ENCODE results near the gene DONSON.
"Not testable (repeated sequence)": the region's sequence is repeated elsewhere in the genome, so short reads cannot be mapped to it uniquely, and the experiment has no call there.

Gene DONSON

DNA sequence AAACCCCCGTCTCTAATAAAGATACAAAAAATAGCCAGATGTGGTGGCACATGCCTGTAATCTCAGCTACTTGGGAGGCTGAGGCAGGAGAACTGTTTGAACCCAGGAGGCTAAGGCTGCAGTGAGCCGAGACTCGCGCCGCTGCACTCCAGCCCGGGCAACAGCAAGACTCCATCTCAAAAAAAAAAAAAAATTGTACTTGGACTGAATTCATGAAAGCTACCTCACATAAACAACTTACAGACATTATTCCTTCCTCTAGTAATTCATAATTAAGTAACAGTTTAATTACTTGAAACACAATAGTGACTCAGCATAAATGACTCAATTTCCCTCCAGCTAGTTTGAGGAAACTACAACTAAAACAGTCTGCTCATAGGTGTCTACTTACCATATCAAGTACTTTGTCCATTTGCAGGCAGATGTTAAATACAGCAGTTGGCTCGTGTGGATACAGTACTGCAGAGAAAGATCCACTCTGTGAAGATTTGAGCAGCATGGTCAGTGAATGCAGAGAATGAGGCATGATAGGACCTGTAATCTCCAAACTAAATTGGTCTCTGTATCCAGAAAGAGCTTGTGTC is 9.4 kb downstream of the DONSON start:
- WGBS (ENCODE audit: insufficient coverage) = 64% methylated on average over 2 of the region's 7 CpGs
- Histone ChIP-seq H3K27me3 (replicated peaks in 2 of 5; ENCODE audit: control insufficient read depth in 4 of 5, insufficient read depth in 5 of 5, low read length in 4 of 5) (no peaks in the 10 kb centered on the region), H3K4me3 (ENCODE audit: control insufficient read depth in 1 of 7, extremely low read depth in 1 of 7, insufficient read depth in 4 of 7, low read depth in 2 of 7, low read length in 6 of 7) (no peak overlapping the region), H3K36me3 (ENCODE audit: control insufficient read depth in 4 of 4, insufficient read depth in 4 of 4, low read length in 3 of 4) (peaks cover 10 to 47% (median 24%) of the 10 kb centered on the region in 4 experiments), H3K9me3 (ENCODE audit: control extremely low read depth in 1 of 5, control insufficient read depth in 4 of 5, insufficient read depth in 2 of 5, low read depth in 1 of 5, low read length in 4 of 5) (no peaks in the 10 kb centered on the region), H3K27ac (ENCODE audit: insufficient read depth in 1 of 2, low read depth in 1 of 2, low read length in 2 of 2, poor library complexity in 1 of 2, severe bottlenecking in 2 of 2) (peak overlapping the region in 1 of 2 experiments; percentile 68), H3K4me1 (ENCODE audit: control extremely low read depth in 1 of 4, control insufficient read depth in 4 of 4, insufficient read depth in 4 of 4, low read length in 3 of 4) (peaks cover 0 to 5% (median 3%) of the 10 kb centered on the region in 4 experiments)
- DNase-seq = peak; percentile 18 to 57 (median 48)
- POLR2A ChIA-PET = no interaction called here
- CTCF ChIA-PET = interaction anchor here (0.7 to 1.0 kb wide), 2 partner anchors 10 to 16 kb away, joined by 3 read pairs; no protein-coding TSS in a partner anchor

DNA sequence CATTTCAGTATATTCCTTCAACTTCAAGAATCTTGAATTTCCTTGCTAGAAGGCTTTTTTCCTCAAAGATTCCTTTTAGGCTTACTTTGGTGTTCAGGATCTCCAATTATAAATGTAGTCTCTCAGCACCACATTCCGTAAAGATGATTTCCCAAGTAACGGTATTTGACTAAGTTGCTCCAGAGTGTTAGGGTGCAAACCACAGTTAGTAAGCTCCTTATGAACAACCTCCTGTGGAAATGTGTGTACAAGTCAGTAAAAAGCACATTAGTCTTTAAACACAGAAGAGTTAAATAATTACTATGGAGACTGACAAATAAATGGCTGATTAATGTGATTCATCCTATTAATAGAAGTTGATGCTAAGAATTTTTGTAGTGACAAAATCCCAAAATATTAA is 10.3 kb downstream of the DONSON start:
- no CpG with 5 or more reads among the region's 2 CpGs for WGBS (ENCODE audit: insufficient coverage)
- POLR2A ChIA-PET = interaction anchor here (0.6 kb wide), 2 partner anchors 12 to 16 kb away, joined by 3 to 5 read pairs; no protein-coding TSS in a partner anchor
- CTCF ChIA-PET = interaction anchor here (1.0 to 1.6 kb wide), 2 partner anchors 28 to 122 kb away, joined by 3 to 5 read pairs; no protein-coding TSS in a partner anchor
- DNase-seq = no peak
- Histone ChIP-seq H3K4me3 (ENCODE audit: control insufficient read depth in 1 of 7, extremely low read depth in 1 of 7, insufficient read depth in 4 of 7, low read depth in 2 of 7, low read length in 6 of 7) (no peak overlapping the region), H3K27ac (ENCODE audit: insufficient read depth in 1 of 2, low read depth in 1 of 2, low read length in 2 of 2, poor library complexity in 1 of 2, severe bottlenecking in 2 of 2) (peak overlapping the region in 1 of 2 experiments; percentile 25), H3K27me3 (replicated peaks in 2 of 5; ENCODE audit: control insufficient read depth in 4 of 5, insufficient read depth in 5 of 5, low read length in 4 of 5) (no peaks in the 10 kb centered on the region), H3K4me1 (ENCODE audit: control extremely low read depth in 1 of 4, control insufficient read depth in 4 of 4, insufficient read depth in 4 of 4, low read length in 3 of 4) (peaks cover 0 to 5% (median 3%) of the 10 kb centered on the region in 4 experiments), H3K9me3 (ENCODE audit: control extremely low read depth in 1 of 5, control insufficient read depth in 4 of 5, insufficient read depth in 2 of 5, low read depth in 1 of 5, low read length in 4 of 5) (no peaks in the 10 kb centered on the region), H3K36me3 (ENCODE audit: control insufficient read depth in 4 of 4, insufficient read depth in 4 of 4, low read length in 3 of 4) (peaks cover 12 to 55% (median 30%) of the 10 kb centered on the region in 4 experiments)

GRCh38 chr21:33576741-33577141 is 11.7 kb downstream of the DONSON start:
- not testable (repeated sequence) for H3K27me3 ChIP-seq (replicated peaks in 2 of 5; ENCODE audit: control insufficient read depth in 4 of 5, insufficient read depth in 5 of 5, low read length in 4 of 5); H3K4me3 ChIP-seq (ENCODE audit: control insufficient read depth in 1 of 7, extremely low read depth in 1 of 7, insufficient read depth in 4 of 7, low read depth in 2 of 7, low read length in 6 of 7); H3K4me1 ChIP-seq (ENCODE audit: control extremely low read depth in 1 of 4, control insufficient read depth in 4 of 4, insufficient read depth in 4 of 4, low read length in 3 of 4); DNase-seq; H3K9me3 ChIP-seq (ENCODE audit: control extremely low read depth in 1 of 5, control insufficient read depth in 4 of 5, insufficient read depth in 2 of 5, low read depth in 1 of 5, low read length in 4 of 5); H3K27ac ChIP-seq (ENCODE audit: insufficient read depth in 1 of 2, low read depth in 1 of 2, low read length in 2 of 2, poor library complexity in 1 of 2, severe bottlenecking in 2 of 2)
- CTCF ChIA-PET = interaction anchor here (1.6 kb wide), 1 partner anchor 29 kb away, joined by 5 read pairs; no protein-coding TSS in a partner anchor
- WGBS (ENCODE audit: insufficient coverage) = no CpG with 5 or more reads among the region's 2 CpGs
- POLR2A ChIA-PET = interaction anchor here (0.7 kb wide), 1 partner anchor 97 kb away, joined by 4 read pairs; the partner anchor contains the start of gene TMEM50B
- H3K36me3 ChIP-seq (ENCODE audit: control insufficient read depth in 4 of 4, insufficient read depth in 4 of 4, low read length in 3 of 4) = peaks cover 17 to 60% (median 40%) of the 10 kb centered on the region in 4 experiments

GRCh38 chr21:33572350-33572749 is 16.1 kb downstream of the DONSON start:
- H3K27ac ChIP-seq (ENCODE audit: insufficient read depth in 1 of 2, low read depth in 1 of 2, low read length in 2 of 2, poor library complexity in 1 of 2, severe bottlenecking in 2 of 2) = peak overlapping the region in 1 of 2 experiments; percentile 54
- H3K9me3 ChIP-seq (ENCODE audit: control extremely low read depth in 1 of 5, control insufficient read depth in 4 of 5, insufficient read depth in 2 of 5, low read depth in 1 of 5, low read length in 4 of 5) = no peaks in the 10 kb centered on the region
- H3K4me3 ChIP-seq (ENCODE audit: control insufficient read depth in 1 of 7, extremely low read depth in 1 of 7, insufficient read depth in 4 of 7, low read depth in 2 of 7, low read length in 6 of 7) = no peak overlapping the region
- H3K27me3 ChIP-seq (replicated peaks in 2 of 5; ENCODE audit: control insufficient read depth in 4 of 5, insufficient read depth in 5 of 5, low read length in 4 of 5) = no peaks in the 10 kb centered on the region
- DNase-seq = no peak
- ChIA-PET POLR2A (interaction anchor here (1.0 kb wide), 1 partner anchor 16 kb away, joined by 3 read pairs; the partner anchor contains the start of gene DONSON), CTCF (interaction anchor here (0.6 to 0.7 kb wide), 2 partner anchors 82 to 313 kb away, joined by 3 read pairs; no protein-coding TSS in a partner anchor)
- no peaks in the 10 kb centered on the region for H3K4me1 ChIP-seq (ENCODE audit: control extremely low read depth in 1 of 4, control insufficient read depth in 4 of 4, insufficient read depth in 4 of 4, low read length in 3 of 4)
- H3K36me3 ChIP-seq (ENCODE audit: control insufficient read depth in 4 of 4, insufficient read depth in 4 of 4, low read length in 3 of 4) = peaks cover 28 to 83% (median 56%) of the 10 kb centered on the region in 4 experiments
- WGBS (ENCODE audit: insufficient coverage) = no CpG with 5 or more reads among the region's 3 CpGs

- Histone ChIP-seq H3K27me3 (replicated peaks in 2 of 5; ENCODE audit: control insufficient read depth in 4 of 5, insufficient read depth in 5 of 5, low read length in 4 of 5) (no peaks in the 10 kb centered on the region), H3K4me1 (ENCODE audit: control extremely low read depth in 1 of 4, control insufficient read depth in 4 of 4, insufficient read depth in 4 of 4, low read length in 3 of 4) (no peaks in the 10 kb centered on the region), H3K4me3 (ENCODE audit: control insufficient read depth in 1 of 7, extremely low read depth in 1 of 7, insufficient read depth in 4 of 7, low read depth in 2 of 7, low read length in 6 of 7) (no peak overlapping the region), H3K27ac (ENCODE audit: insufficient read depth in 1 of 2, low read depth in 1 of 2, low read length in 2 of 2, poor library complexity in 1 of 2, severe bottlenecking in 2 of 2) (no peak overlapping the region), H3K9me3 (ENCODE audit: control extremely low read depth in 1 of 5, control insufficient read depth in 4 of 5, insufficient read depth in 2 of 5, low read depth in 1 of 5, low read length in 4 of 5) (no peaks in the 10 kb centered on the region), H3K36me3 (ENCODE audit: control insufficient read depth in 4 of 4, insufficient read depth in 4 of 4, low read length in 3 of 4) (peaks cover 28 to 74% (median 50%) of the 10 kb centered on the region in 4 experiments)
- WGBS (ENCODE audit: insufficient coverage) = 100% methylated on average over 2 of the region's 5 CpGs
- no peak for DNase-seq
- ChIA-PET CTCF (interaction anchor here (1.2 kb wide), 1 partner anchor 14 kb away, joined by 4 read pairs; no protein-coding TSS in a partner anchor), POLR2A (interaction anchor here (0.6 kb wide), 1 partner anchor 30 kb away, joined by 3 read pairs; no protein-coding TSS in a partner anchor)
Observed at GRCh38 chr21:33569991-33570390, 18.5 kb downstream of the DONSON start.

GRCh38 chr21:33568448-33568847 is 20.0 kb downstream of the DONSON start:
- ChIA-PET POLR2A (no interaction called here), CTCF (interaction anchor here (1.4 kb wide), 1 partner anchor 12 kb away, joined by 6 read pairs; no protein-coding TSS in a partner anchor)
- H3K9me3 ChIP-seq (ENCODE audit: control extremely low read depth in 1 of 5, control insufficient read depth in 4 of 5, insufficient read depth in 2 of 5, low read depth in 1 of 5, low read length in 4 of 5) = no peaks in the 10 kb centered on the region
- H3K4me3 ChIP-seq (ENCODE audit: control insufficient read depth in 1 of 7, extremely low read depth in 1 of 7, insufficient read depth in 4 of 7, low read depth in 2 of 7, low read length in 6 of 7) = no peak overlapping the region
- peaks cover 22 to 67% (median 42%) of the 10 kb centered on the region in 4 experiments for H3K36me3 ChIP-seq (ENCODE audit: control insufficient read depth in 4 of 4, insufficient read depth in 4 of 4, low read length in 3 of 4)
- no peak for DNase-seq
- no peaks in the 10 kb centered on the region for H3K4me1 ChIP-seq (ENCODE audit: control extremely low read depth in 1 of 4, control insufficient read depth in 4 of 4, insufficient read depth in 4 of 4, low read length in 3 of 4)
- H3K27ac ChIP-seq (ENCODE audit: insufficient read depth in 1 of 2, low read depth in 1 of 2, low read length in 2 of 2, poor library complexity in 1 of 2, severe bottlenecking in 2 of 2) = no peak overlapping the region
- H3K27me3 ChIP-seq (replicated peaks in 2 of 5; ENCODE audit: control insufficient read depth in 4 of 5, insufficient read depth in 5 of 5, low read length in 4 of 5) = no peaks in the 10 kb centered on the region
- WGBS (ENCODE audit: insufficient coverage) = 100% methylated on average over 1 of the region's 2 CpGs

DNA sequence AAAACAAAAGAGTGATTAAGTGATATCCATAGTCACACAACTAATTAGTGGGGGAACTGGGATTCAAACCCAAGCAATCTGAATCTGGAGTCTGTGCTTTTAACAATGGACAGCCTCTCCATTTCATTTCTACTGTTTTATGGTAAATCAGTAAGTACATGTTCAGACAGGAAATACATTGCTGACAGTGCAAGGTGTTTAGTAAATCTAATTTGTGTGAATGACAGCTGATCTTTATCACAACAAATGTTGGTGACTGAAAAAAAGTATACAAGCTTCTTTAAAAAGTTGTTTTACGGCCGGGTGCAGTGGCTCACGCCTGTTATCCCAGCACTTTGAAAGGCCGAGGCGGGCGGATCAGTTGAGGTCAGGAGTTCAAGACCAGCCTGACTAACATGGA is 20.6 kb downstream of the DONSON start:
- H3K36me3 ChIP-seq (ENCODE audit: control insufficient read depth in 4 of 4, insufficient read depth in 4 of 4, low read length in 3 of 4) = peaks cover 22 to 65% (median 41%) of the 10 kb centered on the region in 4 experiments
- ChIA-PET CTCF (interaction anchor here (1.4 kb wide), 1 partner anchor 11 kb away, joined by 6 read pairs; no protein-coding TSS in a partner anchor), POLR2A (no interaction called here)
- 98% methylated on average over 5 of the region's 6 CpGs for WGBS (ENCODE audit: insufficient coverage)
- H3K27me3 ChIP-seq (replicated peaks in 2 of 5; ENCODE audit: control insufficient read depth in 4 of 5, insufficient read depth in 5 of 5, low read length in 4 of 5) = no peaks in the 10 kb centered on the region
- no peaks in the 10 kb centered on the region for H3K4me1 ChIP-seq (ENCODE audit: control extremely low read depth in 1 of 4, control insufficient read depth in 4 of 4, insufficient read depth in 4 of 4, low read length in 3 of 4)
- H3K4me3 ChIP-seq (ENCODE audit: control insufficient read depth in 1 of 7, extremely low read depth in 1 of 7, insufficient read depth in 4 of 7, low read depth in 2 of 7, low read length in 6 of 7) = no peak overlapping the region
- DNase-seq = no peak
- no peak overlapping the region for H3K27ac ChIP-seq (ENCODE audit: insufficient read depth in 1 of 2, low read depth in 1 of 2, low read length in 2 of 2, poor library complexity in 1 of 2, severe bottlenecking in 2 of 2)
- H3K9me3 ChIP-seq (ENCODE audit: control extremely low read depth in 1 of 5, control insufficient read depth in 4 of 5, insufficient read depth in 2 of 5, low read depth in 1 of 5, low read length in 4 of 5) = no peaks in the 10 kb centered on the region
